K562 (cell line): ENCODE measurements around the gene PM20D1. TPM values are rescaled to one million over a fixed set of nuclear protein-coding genes. Genes with fewer than 3 reads are reported as not detected.

Experiments used
- ATAC-seq: fragments of 200-7000 bp; cut with Tn5 transposase; 3 replicates; pipeline ENCODE4 v1.9.1; 2020; ENCODE audit warnings: moderate library complexity
- BruUV-seq: library from RNA; stranded (reverse); fragments of 400-500 nt; replicated peaks from 2 replicates; lab custom pipeline; 2021; lab: Mats Ljungman, UMichigan
- CTCF ChIA-PET: fragments of 300-600 bp; formaldehyde crosslinking; extraction: SDS; loops from one replicate; lab custom pipeline; 2021; ENCODE audit warnings: low intra/inter-chr PET ratio; lab: Yijun Ruan, JAX
- POLR2A ChIA-PET: fragments of 300-600, 350-650 bp; sonication (Branson Sonifier 250); formaldehyde crosslinking; extraction: SDS; loops from one replicate; lab custom pipeline; 2021; ENCODE audit warnings: antibody characterized with exemption, inconsistent platforms; lab: Yijun Ruan, JAX
- DNase-seq, 4 experiments: peaks; one replicate each; pipeline versions ENCODE4 v3.0.0 to v3.0.0-alpha.2; 2011 to 2018; ENCODE audit warnings: low spot score in 3 of 4, mixed read lengths in 3 of 4; ENCODE audit errors: extremely low read depth in 1 of 4
- FAIRE-seq: peaks from 2 replicates; lab custom pipeline; 2011; peaks lifted over from hg19 to GRCh38; lab: Jason Lieb, UNC
- H2AFZ ChIP-seq: 2 replicates; pipeline ENCODE4 v1.6.0; 2011; ENCODE audit warnings: low read depth, low read length, control low read depth, inconsistent platforms
- H3K27ac ChIP-seq: fragments of 200-600 bp; 3 replicates; pipeline ENCODE4 v1.8.0; 2011; ENCODE audit warnings: low read depth, mild to moderate bottlenecking, control low read depth, inconsistent platforms, low read length, moderate library complexity, mixed read lengths; ENCODE audit errors: extremely low read depth
- H3K27me3 ChIP-seq, 2 experiments: fragments of 300-600 bp in 1 of 2; 2 replicates in 1 of 2; 3 replicates in 1 of 2; pipeline versions ENCODE4 v1.6.0 to v1.8.0; 2011; ENCODE audit warnings: inconsistent platforms in 2 of 2, low read length in 2 of 2, mild to moderate bottlenecking in 1 of 2, mixed read lengths in 1 of 2, moderate library complexity in 1 of 2; ENCODE audit not compliant: control insufficient read depth in 2 of 2, insufficient read depth in 2 of 2
- H3K36me3 ChIP-seq: fragments of 300-600 bp; 3 replicates; pipeline ENCODE4 v1.8.0; 2011; ENCODE audit warnings: mild to moderate bottlenecking, low read length, inconsistent platforms; ENCODE audit not compliant: control insufficient read depth, insufficient read depth
- H3K4me1 ChIP-seq, 2 experiments: fragments of 200-600 bp in 1 of 2; replicated peaks in 1 of 2; 2 replicates in 1 of 2; 3 replicates in 1 of 2; pipeline versions ENCODE4 v1.5.1 to v1.8.0; 2011; ENCODE audit warnings: inconsistent platforms in 2 of 2, low read length in 2 of 2, mild to moderate bottlenecking in 1 of 2, mixed read lengths in 1 of 2, moderate library complexity in 1 of 2; ENCODE audit not compliant: control insufficient read depth in 2 of 2, insufficient read depth in 2 of 2
- H3K4me2 ChIP-seq: 2 replicates; pipeline ENCODE4 v1.6.1; 2011; ENCODE audit warnings: low read length, control low read depth, inconsistent platforms, mixed read lengths; ENCODE audit not compliant: insufficient read depth
- H3K4me3 ChIP-seq: fragments of 200-600 bp; sonication (generic), shearing (Covaris generic); 2 replicates; pipeline ENCODE4 v1.5.1; 2016; ENCODE audit warnings: control low read depth, inconsistent platforms
- H3K79me2 ChIP-seq: fragments of 200-600 bp; 3 replicates; pipeline ENCODE4 v1.8.0; 2011; ENCODE audit warnings: low read length, inconsistent platforms; ENCODE audit not compliant: control insufficient read depth, insufficient read depth
- H3K9ac ChIP-seq, 2 experiments: 2 replicates each; pipeline versions ENCODE4 v1.6.0 to v1.6.1; 2011; ENCODE audit warnings: low read depth in 2 of 2, low read length in 2 of 2, control low read depth in 1 of 2, inconsistent platforms in 1 of 2, mild to moderate bottlenecking in 1 of 2, mixed read lengths in 1 of 2; ENCODE audit not compliant: insufficient read depth in 1 of 2
- H3K9me1 ChIP-seq: one replicate; pipeline ENCODE4 v1.6.0; 2011; ENCODE audit warnings: inconsistent platforms, mild to moderate bottlenecking, low read length, moderate library complexity; ENCODE audit not compliant: control insufficient read depth, insufficient read depth
- H3K9me3 ChIP-seq: replicated peaks from 2 replicates; pipeline ENCODE4 v1.5.1; 2011; ENCODE audit warnings: low read depth, low read length, inconsistent platforms; ENCODE audit not compliant: control insufficient read depth, insufficient read depth
- H4K20me1 ChIP-seq: replicated peaks from 2 replicates; pipeline ENCODE4 v1.6.1; 2011; ENCODE audit warnings: low read length, inconsistent platforms, mixed read lengths; ENCODE audit not compliant: control insufficient read depth, insufficient read depth
- ATF2 ChIP-seq: sonication (generic); formaldehyde crosslinking; IDR thresholded peaks from 2 replicates; pipeline ENCODE4 v1.8.1; 2022; ENCODE audit warnings: missing genetic modification reagents
- CREB3L1 ChIP-seq: fragments of 450-650 bp; IDR thresholded peaks from 2 replicates; pipeline ENCODE4 v1.6.1; 2014; ENCODE audit warnings: low read depth, mild to moderate bottlenecking, moderate library complexity, borderline replicate concordance
- SETDB1 ChIP-seq: IDR thresholded peaks from one replicate; pipeline ENCODE4 v1.6.1; 2012; ENCODE audit warnings: low read length, control low read depth, inconsistent platforms
- WGBS: fragments of 100-300 bp; shearing (Covaris generic); methylation state at CpG from one replicate; pipeline ENCODE4 v1.1.6; 2016; ENCODE audit warnings: low coverage, mixed read lengths; ENCODE audit not compliant: insufficient coverage; ENCODE audit errors: missing lambda C conversion rate; 5-methylcytosine and 5-hydroxymethylcytosine counted together
- in situ Hi-C: fragments of 300-500 bp; cut with MboI; formaldehyde crosslinking; loops from 4 replicates; pipeline ENCODE4 v1.15.0; 2018; ENCODE audit warnings: inconsistent platforms, mixed read lengths
- intact Hi-C: fragments of 100-400 bp; cut with micrococcal nuclease; formaldehyde crosslinking; loops from 2 replicates; pipeline ENCODE4 v1.14.2; 2022
- polyA plus RNA-seq, 8 experiments: library from polyadenylated mRNA; depleted of rRNA in 4 of 8; stranded (reverse) in 5 of 8; unstranded in 3 of 8; fragments of >200 nt; fragmentation: Nextera tagmentation in 2 of 8; fragmentation: Illumina TruSeq in 1 of 8; extraction: Ambion mirVana in 2 of 8; extraction: Trizol in 1 of 8; gene quantifications; 2 replicates each; pipeline versions ENCODE4 v1.2.1 to v1.2.3, GENCODE V29; 2011 to 2014; ENCODE audit warnings: inconsistent platforms in 1 of 8, missing spikeins in 1 of 8
- total RNA-seq, 7 experiments: library from RNA; depleted of rRNA in 6 of 7; stranded (reverse); fragments of >200 nt in 6 of 7; fragmentation: Illumina TruSeq in 2 of 7; extraction: Trizol in 2 of 7; gene quantifications; 2 replicates each; pipeline versions ENCODE4 v1.2.1 to v1.2.3, GENCODE V29; 2011 to 2021; ENCODE audit warnings: low replicate concordance in 1 of 7
- TF ChIP-seq, protein P1 (sequence below): fragments of 450-650 bp; formaldehyde crosslinking; IDR thresholded peaks from 2 replicates; pipeline ENCODE4 v1.4.0; 2020; ENCODE audit warnings: mild to moderate bottlenecking
- TF ChIP-seq, protein P2 (sequence below): sonication (generic); formaldehyde crosslinking; IDR thresholded peaks from 2 replicates; pipeline ENCODE4 v1.8.1; 2023; ENCODE audit warnings: mild to moderate bottlenecking, missing genetic modification reagents

The PM20D1 gene
- total and polyA plus RNA-seq, 9 of the 15 experiments (the other 6 are each of a cell fraction or from before 2014, with no cell fraction given) = not detected

- H3K4me2 ChIP-seq = no peak overlapping the region; the same call in 1 of the 2 replicates
- BruUV-seq = no TSS peak
- H3K79me2 ChIP-seq = no peaks in the 10 kb centered on the region
- H3K9me1 ChIP-seq = no peaks in the 10 kb centered on the region
- H3K9me3 ChIP-seq = no peaks in the 10 kb centered on the region
- peak overlapping the region; percentile 25; the same call in 1 of the 2 replicates for H2AFZ ChIP-seq
- H3K4me3 ChIP-seq = no peak overlapping the region
- 67% methylated on average over 4 of the region's 4 CpGs for WGBS
- H3K27ac ChIP-seq = no peak overlapping the region
- ChIA-PET CTCF (no interaction called here), POLR2A (interaction anchor here (0.8 to 1.3 kb wide), 2 partner anchors 12 to 35 kb away, joined by 3 to 4 read pairs; no protein-coding TSS in a partner anchor)
- TF ChIP-seq SETDB1 = no peak
- TF ChIP-seq CREB3L1 = no peak
- peak; percentile 9; the same call in 1 of the 3 replicates for ATAC-seq
- H3K27me3 ChIP-seq = no peaks in the 10 kb centered on the region; a peak in 1 of 5 replicates
- no peaks in the 10 kb centered on the region for H4K20me1 ChIP-seq
- in situ Hi-C loops = no loop called here
- H3K36me3 ChIP-seq = no peaks in the 10 kb centered on the region
- intact Hi-C loops = loop anchor here (10.0 kb wide), 1 partner anchor 189 kb away; no protein-coding TSS in a partner anchor
- no peak overlapping the region for H3K9ac ChIP-seq
- DNase-seq = no peak
- no peak for FAIRE-seq
- H3K4me1 ChIP-seq = peaks cover 7 to 20% of the 10 kb centered on the region in 2 experiments; a peak in 4 of 5 replicates
These were observed 66.0 kb downstream of the PM20D1 start for GRCh38 chr1:205783904-205784303.

- H4K20me1 ChIP-seq = no peaks in the 10 kb centered on the region
- H3K9me1 ChIP-seq = no peaks in the 10 kb centered on the region
- intact Hi-C loops = loop anchor here (10.0 kb wide), 1 partner anchor 189 kb away; no protein-coding TSS in a partner anchor
These were observed 66.5 kb downstream of the PM20D1 start for GRCh38 chr1:205783433-205783795.

More at GRCh38 chr1:205783433-205783795, 66.5 kb downstream of the PM20D1 start:
- Histone ChIP-seq H2AFZ (peak overlapping the region; percentile 25; the same call in 1 of the 2 replicates), H3K9ac (no peak overlapping the region), H3K27ac (no peak overlapping the region), H3K36me3 (no peaks in the 10 kb centered on the region), H3K4me2 (no peak overlapping the region; the same call in 1 of the 2 replicates), H3K9me3 (no peaks in the 10 kb centered on the region), H3K79me2 (no peaks in the 10 kb centered on the region), H3K4me3 (no peak overlapping the region), H3K4me1 (peaks cover 7 to 20% of the 10 kb centered on the region in 2 experiments; a peak in 4 of 5 replicates), H3K27me3 (no peaks in the 10 kb centered on the region; a peak in 2 of 5 replicates)
- no peak for FAIRE-seq
- no peak for DNase-seq
- POLR2A ChIA-PET = interaction anchor here (1.3 kb wide), 1 partner anchor 8 kb away, joined by 3 read pairs; no protein-coding TSS in a partner anchor
- CTCF ChIA-PET = no interaction called here
- no peak for ATAC-seq
- no TSS peak for BruUV-seq
- in situ Hi-C loops = no loop called here
- TF ChIP-seq ATF2 = no peak
- TF ChIP-seq, protein P1, sequence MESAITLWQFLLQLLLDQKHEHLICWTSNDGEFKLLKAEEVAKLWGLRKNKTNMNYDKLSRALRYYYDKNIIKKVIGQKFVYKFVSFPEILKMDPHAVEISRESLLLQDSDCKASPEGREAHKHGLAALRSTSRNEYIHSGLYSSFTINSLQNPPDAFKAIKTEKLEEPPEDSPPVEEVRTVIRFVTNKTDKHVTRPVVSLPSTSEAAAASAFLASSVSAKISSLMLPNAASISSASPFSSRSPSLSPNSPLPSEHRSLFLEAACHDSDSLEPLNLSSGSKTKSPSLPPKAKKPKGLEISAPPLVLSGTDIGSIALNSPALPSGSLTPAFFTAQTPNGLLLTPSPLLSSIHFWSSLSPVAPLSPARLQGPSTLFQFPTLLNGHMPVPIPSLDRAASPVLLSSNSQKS (CRISPR knock-in tag) = no peak
- TF ChIP-seq, protein P2, sequence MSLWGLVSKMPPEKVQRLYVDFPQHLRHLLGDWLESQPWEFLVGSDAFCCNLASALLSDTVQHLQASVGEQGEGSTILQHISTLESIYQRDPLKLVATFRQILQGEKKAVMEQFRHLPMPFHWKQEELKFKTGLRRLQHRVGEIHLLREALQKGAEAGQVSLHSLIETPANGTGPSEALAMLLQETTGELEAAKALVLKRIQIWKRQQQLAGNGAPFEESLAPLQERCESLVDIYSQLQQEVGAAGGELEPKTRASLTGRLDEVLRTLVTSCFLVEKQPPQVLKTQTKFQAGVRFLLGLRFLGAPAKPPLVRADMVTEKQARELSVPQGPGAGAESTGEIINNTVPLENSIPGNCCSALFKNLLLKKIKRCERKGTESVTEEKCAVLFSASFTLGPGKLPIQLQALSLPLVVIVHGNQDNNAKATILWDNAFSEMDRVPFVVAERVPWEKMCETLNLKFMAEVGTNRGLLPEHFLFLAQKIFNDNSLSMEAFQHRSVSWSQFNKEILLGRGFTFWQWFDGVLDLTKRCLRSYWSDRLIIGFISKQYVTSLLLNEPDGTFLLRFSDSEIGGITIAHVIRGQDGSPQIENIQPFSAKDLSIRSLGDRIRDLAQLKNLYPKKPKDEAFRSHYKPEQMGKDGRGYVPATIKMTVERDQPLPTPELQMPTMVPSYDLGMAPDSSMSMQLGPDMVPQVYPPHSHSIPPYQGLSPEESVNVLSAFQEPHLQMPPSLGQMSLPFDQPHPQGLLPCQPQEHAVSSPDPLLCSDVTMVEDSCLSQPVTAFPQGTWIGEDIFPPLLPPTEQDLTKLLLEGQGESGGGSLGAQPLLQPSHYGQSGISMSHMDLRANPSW = no peak
- TF ChIP-seq, all 486 proteins: peak for 0
